ENCODE results near the gene CTSD. TPM values are rescaled to one million over a fixed set of nuclear protein-coding genes. Genes with fewer than 3 reads are reported as not detected.

CTSD gene
- total RNA-seq, 1 experiment from 2014 or later: 199 TPM

GRCh38 chr11:1744137-1744886 is 19.4 kb downstream of the CTSD start (continued):
- TF ChIP-seq ZNF671 (CRISPR knock-in tag; IDR thresholded peaks at IDR 0.05) (no peak), TEAD4 (CRISPR knock-in tag; IDR thresholded peaks at IDR 0.05) (no peak), HMGXB4 (CRISPR knock-in tag; IDR thresholded peaks at IDR 0.05) (no peak), GABPB1 (CRISPR knock-in tag; IDR thresholded peaks at IDR 0.05) (no peak), NR2C2 (CRISPR knock-in tag; IDR thresholded peaks at IDR 0.05) (no peak)

GRCh38 chr11:1743585-1744136 is 20.1 kb downstream of the CTSD start:
- H3K9me3 Mint-ChIP-seq: peaks cover 12% of the 10 kb centered on the region
- H3K4me1 Mint-ChIP-seq: no peaks in the 10 kb centered on the region
- ChIA-PET CTCF (interaction anchor here (1.7 kb wide), 1 partner anchor 81 kb away, joined by 5 read pairs; no protein-coding TSS in a partner anchor), POLR2A (no interaction called here)
- no peak for TF ChIP-seq GABPB1 (CRISPR knock-in tag; IDR thresholded peaks at IDR 0.05)
- no peak for TF ChIP-seq SOX15 (CRISPR knock-in tag; IDR thresholded peaks at IDR 0.05)
- DNase-seq (ENCODE audit: low spot score) (no peak), ATAC-seq (no peak)
- H3K4me3 Mint-ChIP-seq: no peak overlapping the region
- H3K27me3 Mint-ChIP-seq (ENCODE audit: low read depth): peaks cover 44% of the 10 kb centered on the region
- peaks cover 10% of the 10 kb centered on the region for H3K36me3 Mint-ChIP-seq
- no peak overlapping the region for H3K27ac Mint-ChIP-seq

- H3K36me3 Mint-ChIP-seq: peaks cover 10% of the 10 kb centered on the region
These were observed 20.7 kb downstream of the CTSD start for GRCh38 chr11:1742869-1743584.

GRCh38 chr11:1742371-1742770 is 21.4 kb downstream of the CTSD start:
- Mint-ChIP-seq H3K27ac (no peak overlapping the region), H3K9me3 (peaks cover 23% of the 10 kb centered on the region), H3K36me3 (peaks cover 10% of the 10 kb centered on the region), H3K27me3 (ENCODE audit: low read depth) (peaks cover 44% of the 10 kb centered on the region), H3K4me3 (no peak overlapping the region), H3K4me1 (no peaks in the 10 kb centered on the region)
- DNase-seq (ENCODE audit: low spot score): no peak
- TF ChIP-seq MAX (CRISPR knock-in tag; IDR thresholded peaks at IDR 0.05): no peak
- no peak for TF ChIP-seq TEAD4 (CRISPR knock-in tag; IDR thresholded peaks at IDR 0.05)
- TF ChIP-seq SOX15 (CRISPR knock-in tag; IDR thresholded peaks at IDR 0.05): no peak
- no peak for TF ChIP-seq SMAD4 (CRISPR knock-in tag; IDR thresholded peaks at IDR 0.05)
- no peak for TF ChIP-seq ZNF396 (CRISPR knock-in tag; IDR thresholded peaks at IDR 0.05; ENCODE audit: borderline replicate concordance)
- TF ChIP-seq ZNF263 (CRISPR knock-in tag; IDR thresholded peaks at IDR 0.05; ENCODE audit: low read depth): no peak
- no peak for TF ChIP-seq JAZF1 (CRISPR knock-in tag; IDR thresholded peaks at IDR 0.05)
- TF ChIP-seq STAT6 (CRISPR knock-in tag; conservative IDR thresholded peaks at IDR 0.05; ENCODE audit: low read depth): no peak
- no peak for TF ChIP-seq NR1H2 (CRISPR knock-in tag; IDR thresholded peaks at IDR 0.05)
- TF ChIP-seq NFE2L1 (CRISPR knock-in tag; IDR thresholded peaks at IDR 0.05): no peak
- no peak for TF ChIP-seq FOXK1 (CRISPR knock-in tag; IDR thresholded peaks at IDR 0.05)
- no peak for TF ChIP-seq JUN (CRISPR knock-in tag; IDR thresholded peaks at IDR 0.05)
- TF ChIP-seq ZNF121 (CRISPR knock-in tag; IDR thresholded peaks at IDR 0.05): no peak
- TF ChIP-seq ZNF512 (CRISPR knock-in tag; IDR thresholded peaks at IDR 0.05; ENCODE audit: borderline replicate concordance): no peak
- ATAC-seq: no peak
- POLR2A ChIA-PET: no interaction called here
- CTCF ChIA-PET: interaction anchor here (1.1 kb wide), 1 partner anchor 90 kb away, joined by 5 read pairs; no protein-coding TSS in a partner anchor

More at GRCh38 chr11:1742869-1743584, 20.7 kb downstream of the CTSD start:
- H3K27me3 Mint-ChIP-seq (ENCODE audit: low read depth): peaks cover 44% of the 10 kb centered on the region
- no peak for DNase-seq (ENCODE audit: low spot score)
- TF ChIP-seq FOXK1 (CRISPR knock-in tag; IDR thresholded peaks at IDR 0.05): no peak
- no peak for TF ChIP-seq SMAD4 (CRISPR knock-in tag; IDR thresholded peaks at IDR 0.05)
- TF ChIP-seq MLX (CRISPR knock-in tag; IDR thresholded peaks at IDR 0.05): no peak
- no peak for TF ChIP-seq NFE2L1 (CRISPR knock-in tag; IDR thresholded peaks at IDR 0.05)
- CTCF ChIA-PET: interaction anchor here (1.1 kb wide), 1 partner anchor 90 kb away, joined by 5 read pairs; no protein-coding TSS in a partner anchor
- no peak for ATAC-seq
- H3K9me3 Mint-ChIP-seq: peaks cover 17% of the 10 kb centered on the region
- H3K4me3 Mint-ChIP-seq: no peak overlapping the region
- no peak overlapping the region for H3K27ac Mint-ChIP-seq
- H3K4me1 Mint-ChIP-seq: no peaks in the 10 kb centered on the region
- POLR2A ChIA-PET: no interaction called here
